Heart left ventricle (tissue), 16 donors: ENCODE results near the gene PPP1R37. TPM values are rescaled to one million over a fixed set of nuclear protein-coding genes. Genes with fewer than 3 reads are reported as not detected.
A peak's percentile ranks its signal among the peaks of the same experiment; 100 is the strongest.

Experiments
- ATAC-seq, 4 donors: fragments of 200-7000 bp; cut with Tn5 transposase; one replicate each; pipeline ENCODE4 v1.9.1; 2020 to 2022; ENCODE audit warnings: moderate library complexity in 4 of 4, mild to moderate bottlenecking in 3 of 4, moderate number of reproducible peaks in 1 of 4
- DNase-seq, 5 donors: peaks; one replicate each; pipeline ENCODE4 v3.0.0-alpha.2; 2020
- H3K27ac ChIP-seq, 12 donors: fragments of 200-600 bp; sonication (generic) in 4 of 12; one replicate each; pipeline versions ENCODE4 v1.5.0 to v1.8.0; 2016 to 2022; ENCODE audit warnings: mild to moderate bottlenecking in 2 of 12
- H3K27me3 ChIP-seq, 9 donors: fragments of 200-600 bp; sonication (generic) in 2 of 9; one replicate each; pipeline versions ENCODE4 v1.5.1 to v1.8.0; 2016 to 2022; ENCODE audit warnings: mild to moderate bottlenecking in 3 of 9
- H3K36me3 ChIP-seq, 9 donors: fragments of 200-600 bp; sonication (generic) in 2 of 9; one replicate each; pipeline versions ENCODE4 v1.5.0 to v1.8.0; 2018 to 2022; ENCODE audit warnings: mild to moderate bottlenecking in 2 of 9
- H3K4me1 ChIP-seq, 12 donors: fragments of 200-600 bp; sonication (generic) in 4 of 12; one replicate each; pipeline versions ENCODE4 v1.5.0 to v1.8.0; 2016 to 2022; ENCODE audit warnings: mild to moderate bottlenecking in 3 of 12
- H3K4me3 ChIP-seq, 12 donors: fragments of 200-600 bp; sonication (generic) in 4 of 12; one replicate each; pipeline versions ENCODE4 v1.5.0 to v1.8.0; 2017 to 2022; ENCODE audit warnings: mild to moderate bottlenecking in 9 of 12, moderate library complexity in 4 of 12
- H3K9me3 ChIP-seq, 12 donors: fragments of 200-600 bp; sonication (generic) in 4 of 12; one replicate each; pipeline versions ENCODE4 v1.5.0 to v1.8.0; 2016 to 2022; ENCODE audit warnings: mild to moderate bottlenecking in 1 of 12
- CTCF ChIP-seq, 12 donors: fragments of 200-600 bp; sonication (generic) in 4 of 12; IDR thresholded peaks; one replicate each; pipeline versions ENCODE4 v1.5.0 to v1.8.0; 2018 to 2022; ENCODE audit warnings: antibody characterized with exemption in 12 of 12, mild to moderate bottlenecking in 5 of 12
- POLR2A ChIP-seq, 2 donors: fragments of 450-650 bp; IDR thresholded peaks; one replicate each; pipeline ENCODE4 v1.6.1; 2017; ENCODE audit warnings: antibody characterized with exemption in 2 of 2, mild to moderate bottlenecking in 2 of 2, moderate library complexity in 2 of 2
- WGBS, 4 donors: extraction: QIAGEN DNeasy Blood & Tissue Kit in 2 of 4; methylation state at CpG; one replicate each; pipeline versions ENCODE4 v1.1.5 to v1.1.7; 2013 to 2018; 5-methylcytosine and 5-hydroxymethylcytosine counted together
- intact Hi-C, 10 donors: fragments of 100-400 bp; cut with DNase I; formaldehyde crosslinking; loops; one replicate each; pipeline versions ENCODE4 v1.11.1 to v1.14.2; 2022
- polyA plus RNA-seq, 2 donors: library from polyadenylated mRNA; stranded (reverse); fragments of 200-250 nt; gene quantifications; one replicate each; pipeline ENCODE4 v1.2.3, GENCODE V29; 2013
- total RNA-seq, 9 donors: library from RNA; depleted of rRNA in 2 of 9; stranded (reverse); fragments of >200 nt in 2 of 9; fragmentation: NEBNext Ultra II Directional in 3 of 9; extraction: Animal tissue kit (Norgen Biotek cat#: 25700) in 3 of 9; gene quantifications; one replicate each; pipeline versions ENCODE4 v1.1.0 to v1.2.4, GENCODE V29; 2016 to 2023
- donor health status: ischemic (EF 13 %, LVEDD 7.1; RV severe dilation, severe dysfunction).
- donor health status: healthy with polysubstance abuse.
- donor health status: DM: no; HTN: yes; CAD: no.
- donor health status: DM: no; HTN: no; CAD: no.
- donor health status: ischemic (EF 25% LVEDD 6.9; RV normal size, moderate dysfunction).
- donor health status: ischemic (EF 25% LVEDD 5.7; RV mildly dilated, moderate dysfunction).
- donor health status: healthy.
- donor health status: DM: yes; HTN: yes; CAD: no.
- donor health status: ischemic (EF 35%, LVEDD 5.7; RV mildly dilated, moderate dysfunction).
- donor health status: nonischemic (EF 11% LVEDD 7.7; RV severe dilation, severe dysfunction).
- donor health status: DM: yes; HTN: yes; CAD: no.
- donor health status: PGD.
- donor health status: ischemic (EF 29% LVEDD 5.4; RV normal size, mild dysfunction).
- donor health status: nonischemic (EF 23%, LVEDD 6.1; RV moderate dilation, normal function).

The PPP1R37 gene
- total and polyA plus RNA-seq, 11 donors = 16.0 to 33.7 (median 18.9) TPM

- ATAC-seq (no peak), DNase-seq (no peak)
- TF ChIP-seq CTCF (IDR thresholded peaks at IDR 0.05) (no peak), POLR2A (IDR thresholded peaks at IDR 0.05) (no peak)
- intact Hi-C loops = loop anchor here in 3 of 10 donors (1.0 to 5.0 kb wide), 4 partner anchors 13 to 99 kb away; partner anchors contain the start of genes PPP1R37 (in 2 of the 3), BLOC1S3 (in 1 of the 3), CLASRP (in 1 of the 3) and TRAPPC6A (in 1 of the 3)
- 55 to 69% (median 60%) methylated on average over 9 to 10 of the region's 10 CpGs for WGBS, 4 donors
- H3K4me3 ChIP-seq = peak overlapping the region; percentile 81 to 100 (median 94)
- H3K9me3 ChIP-seq = no peaks in the 10 kb centered on the region
- no peaks in the 10 kb centered on the region for H3K27me3 ChIP-seq
- peak overlapping the region in 8 of 12 donors; percentile 69 to 87 (median 82) for H3K27ac ChIP-seq
- peaks cover 6 to 47% (median 28%) of the 10 kb centered on the region in 12 donors for H3K4me1 ChIP-seq
- H3K36me3 ChIP-seq = peaks cover 0 to 13% (median 7%) of the 10 kb centered on the region in 9 donors
These were observed 14.5 kb upstream of the PPP1R37 start for GRCh38 chr19:45078390-45079062.

GRCh38 chr19:45079063-45079910 lies 13.7 kb upstream of the PPP1R37 start, which contains the start of gene GEMIN7:
TSS of gene GEMIN7 (plus strand) at chr19:45079260. CDS start at chr19:45090115, 10,855 bp downstream.
- peak within 1 kb of the TSS; percentile 60 to 87 (median 74) for H3K27ac ChIP-seq
- ATAC-seq = peak; percentile 77 to 89 (median 87)
- H3K9me3 ChIP-seq = no peaks in the 10 kb centered on the region
- H3K27me3 ChIP-seq = no peaks in the 10 kb centered on the region
- intact Hi-C loops = loop anchor here in 3 of 10 donors (1.0 to 5.0 kb wide), 4 partner anchors 12 to 98 kb away; partner anchors contain the start of genes PPP1R37 (in 2 of the 3), BLOC1S3 (in 1 of the 3), CLASRP (in 1 of the 3) and TRAPPC6A (in 1 of the 3)
- peak within 1 kb of the TSS; percentile 81 to 100 (median 94) for H3K4me3 ChIP-seq
- TF ChIP-seq CTCF (IDR thresholded peaks at IDR 0.05) = peak in 3 of 12 donors; percentile 12 to 21 (median 16)
- peak in 1 of 2 donors; percentile 63 for TF ChIP-seq POLR2A (IDR thresholded peaks at IDR 0.05)
- peaks cover 0 to 13% (median 7%) of the 10 kb centered on the region in 9 donors for H3K36me3 ChIP-seq
- 0% methylated on average over 34 to 61 of the region's 61 CpGs for WGBS, 4 donors
- peaks cover 6 to 47% (median 28%) of the 10 kb centered on the region in 12 donors for H3K4me1 ChIP-seq
- DNase-seq = peak; percentile 73 to 86 (median 81)

GRCh38 chr19:45079911-45080370 lies 13.0 kb upstream of the PPP1R37 start:
- Histone ChIP-seq H3K36me3 (peaks cover 0 to 16% (median 12%) of the 10 kb centered on the region in 9 donors), H3K9me3 (no peaks in the 10 kb centered on the region), H3K4me3 (peak overlapping the region; percentile 81 to 100 (median 94)), H3K27me3 (no peaks in the 10 kb centered on the region), H3K4me1 (peaks cover 6 to 46% (median 28%) of the 10 kb centered on the region in 12 donors), H3K27ac (peak overlapping the region in 6 of 12 donors; percentile 69 to 87 (median 84))
- WGBS, 4 donors = 8 to 10% (median 9%) methylated on average over 6 of the region's 6 CpGs
- DNase-seq (peak in 1 of 5 donors; percentile 46), ATAC-seq (no peak)
- no peak for TF ChIP-seq POLR2A (IDR thresholded peaks at IDR 0.05)
- no peak for TF ChIP-seq CTCF (IDR thresholded peaks at IDR 0.05)
- intact Hi-C loops = loop anchor here in 3 of 10 donors (1.0 to 5.0 kb wide), 4 partner anchors 11 to 97 kb away; partner anchors contain the start of genes PPP1R37 (in 2 of the 3), BLOC1S3 (in 1 of the 3), CLASRP (in 1 of the 3) and TRAPPC6A (in 1 of the 3)
